ENCODE data around the gene LRP4. TPM values are rescaled to one million over a fixed set of nuclear protein-coding genes. Genes with fewer than 3 reads are reported as not detected.

LRP4 gene
- total RNA-seq, 2 experiments from 2014 or later: not detected

- ATAC-seq (no peak), DNase-seq (no peak)
- peaks cover 57% of the 10 kb centered on the region for H3K27me3 Mint-ChIP-seq (ENCODE audit: low read depth)
- ChIA-PET CTCF (interaction anchor here (6.6 kb wide), 1 partner anchor 236 kb away, joined by 51 read pairs; no protein-coding TSS in a partner anchor), POLR2A (interaction anchor here (0.8 kb wide), 1 partner anchor 235 kb away, joined by 3 read pairs; no protein-coding TSS in a partner anchor)
- H3K27ac Mint-ChIP-seq: no peak overlapping the region
- peak overlapping the region; percentile 53 for H3K4me3 Mint-ChIP-seq
- H3K36me3 Mint-ChIP-seq (ENCODE audit: low read depth): no peaks in the 10 kb centered on the region
- H3K4me1 Mint-ChIP-seq (ENCODE audit: low read depth): peaks cover 31% of the 10 kb centered on the region
- no peaks in the 10 kb centered on the region for H3K9me3 Mint-ChIP-seq (ENCODE audit: insufficient read depth)
Observed at GRCh38 chr11:46917762-46918082, 628 bp downstream of the LRP4 start.

GRCh38 chr11:46917109-46917761 is 1.1 kb downstream of the LRP4 start:
- Mint-ChIP-seq H3K4me3 (peak overlapping the region; percentile 53), H3K27me3 (ENCODE audit: low read depth) (peaks cover 61% of the 10 kb centered on the region), H3K4me1 (ENCODE audit: low read depth) (peaks cover 32% of the 10 kb centered on the region), H3K27ac (no peak overlapping the region), H3K9me3 (ENCODE audit: insufficient read depth) (no peaks in the 10 kb centered on the region), H3K36me3 (ENCODE audit: low read depth) (no peaks in the 10 kb centered on the region)
- DNase-seq (no peak), ATAC-seq (peak; percentile 5)
- CTCF ChIA-PET: interaction anchor here (1.0 to 6.6 kb wide), 6 partner anchors 8 to 244 kb away, joined by 3 to 51 read pairs (median 4); no protein-coding TSS in a partner anchor
- POLR2A ChIA-PET: interaction anchor here (0.6 to 0.8 kb wide), 3 partner anchors 143 to 1005 kb away, joined by 3 read pairs; no protein-coding TSS in a partner anchor

GRCh38 chr11:46916286-46917108 is 1.9 kb downstream of the LRP4 start:
- H3K27ac Mint-ChIP-seq: no peak overlapping the region
- ChIA-PET POLR2A (interaction anchor here (0.6 to 1.2 kb wide), 5 partner anchors 20 to 1004 kb away, joined by 3 to 4 read pairs (median 3); partner anchors contain the start of gene CSTPP1), CTCF (interaction anchor here (1.0 to 6.6 kb wide), 6 partner anchors 9 to 244 kb away, joined by 3 to 51 read pairs (median 4); no protein-coding TSS in a partner anchor)
- DNase-seq: no peak
- peaks cover 61% of the 10 kb centered on the region for H3K27me3 Mint-ChIP-seq (ENCODE audit: low read depth)
- H3K4me3 Mint-ChIP-seq: peak overlapping the region; percentile 33
- no peaks in the 10 kb centered on the region for H3K36me3 Mint-ChIP-seq (ENCODE audit: low read depth)
- peaks cover 32% of the 10 kb centered on the region for H3K4me1 Mint-ChIP-seq (ENCODE audit: low read depth)
- no peak for ATAC-seq
- H3K9me3 Mint-ChIP-seq (ENCODE audit: insufficient read depth): no peaks in the 10 kb centered on the region

- no peak for DNase-seq
- Mint-ChIP-seq H3K4me1 (ENCODE audit: low read depth) (peaks cover 30% of the 10 kb centered on the region), H3K27me3 (ENCODE audit: low read depth) (peaks cover 70% of the 10 kb centered on the region), H3K4me3 (no peak overlapping the region), H3K9me3 (ENCODE audit: insufficient read depth) (no peaks in the 10 kb centered on the region), H3K27ac (no peak overlapping the region), H3K36me3 (ENCODE audit: low read depth) (no peaks in the 10 kb centered on the region)
- CTCF ChIA-PET: interaction anchor here (6.6 kb wide), 1 partner anchor 238 kb away, joined by 51 read pairs; no protein-coding TSS in a partner anchor
- no peak for ATAC-seq
- POLR2A ChIA-PET: no interaction called here
Observed at GRCh38 chr11:46914910-46915309, 3.4 kb downstream of the LRP4 start.

GRCh38 chr11:46914363-46914762 is 4.0 kb downstream of the LRP4 start:
- Mint-ChIP-seq H3K27me3 (ENCODE audit: low read depth) (peaks cover 67% of the 10 kb centered on the region), H3K36me3 (ENCODE audit: low read depth) (no peaks in the 10 kb centered on the region), H3K27ac (no peak overlapping the region), H3K4me1 (ENCODE audit: low read depth) (peaks cover 24% of the 10 kb centered on the region), H3K4me3 (no peak overlapping the region), H3K9me3 (ENCODE audit: insufficient read depth) (no peaks in the 10 kb centered on the region)
- ATAC-seq (no peak), DNase-seq (no peak)
- POLR2A ChIA-PET: no interaction called here
- CTCF ChIA-PET: interaction anchor here (1.9 to 6.6 kb wide), 2 partner anchors 239 to 247 kb away, joined by 5 to 51 read pairs; no protein-coding TSS in a partner anchor

- Mint-ChIP-seq H3K9me3 (ENCODE audit: insufficient read depth) (no peaks in the 10 kb centered on the region), H3K4me1 (ENCODE audit: low read depth) (peaks cover 17% of the 10 kb centered on the region), H3K27ac (no peak overlapping the region), H3K4me3 (no peak overlapping the region), H3K27me3 (ENCODE audit: low read depth) (peaks cover 59% of the 10 kb centered on the region), H3K36me3 (ENCODE audit: low read depth) (no peaks in the 10 kb centered on the region)
- no peak for DNase-seq
- ChIA-PET POLR2A (interaction anchor here (0.6 kb wide), 2 partner anchors 242 to 470 kb away, joined by 3 read pairs; no protein-coding TSS in a partner anchor), CTCF (interaction anchor here (0.8 to 6.6 kb wide), 4 partner anchors 17 to 247 kb away, joined by 3 to 51 read pairs (median 5); no protein-coding TSS in a partner anchor)
- no peak for ATAC-seq
Observed at GRCh38 chr11:46913484-46913883, 4.9 kb downstream of the LRP4 start.

GRCh38 chr11:46912526-46913150 is 5.7 kb downstream of the LRP4 start:
- Mint-ChIP-seq H3K4me1 (ENCODE audit: low read depth) (peaks cover 15% of the 10 kb centered on the region), H3K4me3 (no peak overlapping the region), H3K27me3 (ENCODE audit: low read depth) (peaks cover 56% of the 10 kb centered on the region)

GRCh38 chr11:46907606-46908005 is 10.7 kb downstream of the LRP4 start:
- CTCF ChIA-PET: interaction anchor here (2.2 kb wide), 1 partner anchor 246 kb away, joined by 7 read pairs; no protein-coding TSS in a partner anchor
- Mint-ChIP-seq H3K4me1 (ENCODE audit: low read depth) (peaks cover 8% of the 10 kb centered on the region), H3K27me3 (ENCODE audit: low read depth) (peaks cover 26% of the 10 kb centered on the region), H3K4me3 (no peak overlapping the region), H3K27ac (no peak overlapping the region), H3K36me3 (ENCODE audit: low read depth) (no peaks in the 10 kb centered on the region), H3K9me3 (ENCODE audit: insufficient read depth) (no peaks in the 10 kb centered on the region)
- POLR2A ChIA-PET: no interaction called here
- DNase-seq (no peak), ATAC-seq (no peak)

More at GRCh38 chr11:46912526-46913150, 5.7 kb downstream of the LRP4 start:
- no peaks in the 10 kb centered on the region for H3K9me3 Mint-ChIP-seq (ENCODE audit: insufficient read depth)
- CTCF ChIA-PET: interaction anchor here (1.4 to 6.6 kb wide), 3 partner anchors 16 to 248 kb away, joined by 5 to 51 read pairs (median 5); no protein-coding TSS in a partner anchor
- DNase-seq (no peak), ATAC-seq (no peak)
- no peak overlapping the region for H3K27ac Mint-ChIP-seq
- no peaks in the 10 kb centered on the region for H3K36me3 Mint-ChIP-seq (ENCODE audit: low read depth)
- POLR2A ChIA-PET: no interaction called here

GRCh38 chr11:46906609-46907041 is 11.7 kb downstream of the LRP4 start:
- no peak overlapping the region for H3K27ac Mint-ChIP-seq
- POLR2A ChIA-PET: no interaction called here
- H3K4me3 Mint-ChIP-seq: no peak overlapping the region
- peaks cover 23% of the 10 kb centered on the region for H3K27me3 Mint-ChIP-seq (ENCODE audit: low read depth)
- peaks cover 7% of the 10 kb centered on the region for H3K4me1 Mint-ChIP-seq (ENCODE audit: low read depth)
- ATAC-seq (no peak), DNase-seq (no peak)
- CTCF ChIA-PET: interaction anchor here (0.7 to 2.2 kb wide), 4 partner anchors 10 to 246 kb away, joined by 3 to 7 read pairs (median 3); no protein-coding TSS in a partner anchor
- H3K9me3 Mint-ChIP-seq (ENCODE audit: insufficient read depth): no peaks in the 10 kb centered on the region
- H3K36me3 Mint-ChIP-seq (ENCODE audit: low read depth): no peaks in the 10 kb centered on the region

GRCh38 chr11:46905806-46906205 is 12.5 kb downstream of the LRP4 start:
- CTCF ChIA-PET: interaction anchor here (0.8 to 2.2 kb wide), 2 partner anchors 11 to 247 kb away, joined by 3 to 7 read pairs; no protein-coding TSS in a partner anchor
- peaks cover 7% of the 10 kb centered on the region for H3K4me1 Mint-ChIP-seq (ENCODE audit: low read depth)
- DNase-seq (no peak), ATAC-seq (no peak)
- H3K27me3 Mint-ChIP-seq (ENCODE audit: low read depth): peaks cover 18% of the 10 kb centered on the region
- no peak overlapping the region for H3K27ac Mint-ChIP-seq
- H3K36me3 Mint-ChIP-seq (ENCODE audit: low read depth): no peaks in the 10 kb centered on the region
- POLR2A ChIA-PET: no interaction called here
- no peaks in the 10 kb centered on the region for H3K9me3 Mint-ChIP-seq (ENCODE audit: insufficient read depth)
- no peak overlapping the region for H3K4me3 Mint-ChIP-seq

- POLR2A ChIA-PET: no interaction called here
- Mint-ChIP-seq H3K4me3 (no peak overlapping the region), H3K9me3 (ENCODE audit: insufficient read depth) (no peaks in the 10 kb centered on the region), H3K27me3 (ENCODE audit: low read depth) (peaks cover 11% of the 10 kb centered on the region), H3K27ac (no peak overlapping the region), H3K36me3 (ENCODE audit: low read depth) (no peaks in the 10 kb centered on the region), H3K4me1 (ENCODE audit: low read depth) (peaks cover 7% of the 10 kb centered on the region)
- ATAC-seq (no peak), DNase-seq (no peak)
- CTCF ChIA-PET: interaction anchor here (2.5 kb wide), 1 partner anchor 249 kb away, joined by 6 read pairs; no protein-coding TSS in a partner anchor
Observed at GRCh38 chr11:46903846-46904245, 14.5 kb downstream of the LRP4 start.
